UCSD-AML1 (cell line): ENCODE measurements around the gene POU6F2.

Source experiments
- DNase-seq: peaks from one replicate; lab custom pipeline; 2025; ENCODE audit not compliant: unreplicated experiment; lab: John Stamatoyannopoulos, UW

The POU6F2 gene

DNA sequence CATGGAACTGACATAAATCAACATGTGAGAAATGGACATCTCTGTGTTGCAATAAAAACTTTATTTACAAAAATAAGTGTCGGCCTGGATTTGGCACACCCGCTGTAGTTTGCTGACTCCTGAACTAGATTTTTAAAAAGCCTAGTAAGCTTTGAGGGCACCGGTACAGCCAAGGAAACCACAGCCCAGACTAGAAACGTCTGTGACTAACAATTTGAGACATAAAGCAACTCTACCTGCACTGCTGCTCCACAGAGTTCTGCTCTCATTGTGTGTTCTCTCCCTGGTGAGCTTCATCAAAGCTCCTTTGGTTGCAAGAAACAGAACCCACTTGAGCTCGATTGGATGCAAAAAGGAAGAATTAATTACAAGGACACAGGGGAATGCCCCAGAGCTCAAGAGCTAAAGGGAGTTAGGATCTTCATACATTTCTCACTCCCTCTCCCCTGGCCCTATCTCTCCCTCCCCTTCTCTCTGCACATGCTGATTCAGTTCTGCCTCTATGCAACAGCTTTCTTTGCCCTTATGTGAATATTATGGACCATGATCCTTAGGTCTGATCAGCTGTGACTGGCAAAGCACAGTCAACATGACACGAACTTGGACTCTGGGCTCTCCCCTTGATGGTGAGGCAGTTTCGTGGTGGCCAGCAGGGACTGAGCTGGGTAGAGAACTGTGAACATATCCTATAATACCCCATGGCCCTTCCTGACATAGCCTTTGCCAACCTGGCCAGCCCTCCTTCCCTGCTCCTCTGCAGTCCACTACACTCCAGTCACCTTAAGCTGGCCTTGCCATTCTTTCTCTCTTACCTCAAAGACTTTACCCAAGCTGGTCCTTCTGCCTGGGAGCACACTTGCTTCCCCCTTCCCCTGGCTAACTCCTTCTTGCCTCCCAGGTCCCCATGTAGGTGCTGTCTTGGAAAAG lies 511.0 kb downstream of the POU6F2 start:
- no peak for DNase-seq

DNA sequence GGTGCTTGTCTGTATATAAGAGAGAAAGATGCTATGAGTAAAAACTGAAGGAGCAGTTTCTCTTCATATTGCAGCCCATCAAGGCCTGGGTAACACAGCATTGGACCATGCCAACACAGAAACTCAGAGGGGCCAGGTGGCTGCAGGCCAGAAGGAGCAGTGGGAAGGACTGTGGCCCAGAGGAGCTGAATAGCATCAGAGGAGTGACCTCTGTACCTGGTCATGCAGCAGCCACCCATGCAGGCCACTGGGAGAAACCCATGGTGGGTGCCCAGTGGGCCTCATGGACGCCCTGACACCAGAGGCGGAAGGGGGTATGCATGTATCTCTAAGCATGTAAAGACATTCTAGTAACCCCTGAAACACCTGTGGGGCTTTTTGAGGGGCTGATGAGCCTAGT lies 512.6 kb downstream of the POU6F2 start:
- DNase-seq, result no peak

DNA sequence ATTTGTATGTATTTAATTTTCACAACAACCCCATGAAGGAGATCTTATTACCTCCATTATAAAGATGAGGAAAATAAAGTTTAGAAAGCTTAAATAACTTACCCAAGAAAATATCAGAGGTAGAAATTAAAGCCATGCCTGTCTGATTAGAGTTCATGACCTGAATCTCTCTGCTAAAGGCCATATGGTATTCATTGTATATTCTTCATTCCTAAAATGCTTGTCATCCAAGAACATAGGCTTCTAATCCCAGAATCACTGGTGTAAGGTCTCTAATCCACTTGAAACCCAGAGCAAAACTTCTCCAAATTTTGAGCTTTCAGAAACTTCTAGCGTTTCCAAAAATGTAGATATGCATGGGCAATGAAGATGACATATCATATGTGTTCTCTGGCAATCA lies 516.2 kb downstream of the POU6F2 start:
- no peak for DNase-seq

GRCh38 chr7:39501358-39501757 lies 523.6 kb downstream of the POU6F2 start:
- DNase-seq, result no peak

DNA sequence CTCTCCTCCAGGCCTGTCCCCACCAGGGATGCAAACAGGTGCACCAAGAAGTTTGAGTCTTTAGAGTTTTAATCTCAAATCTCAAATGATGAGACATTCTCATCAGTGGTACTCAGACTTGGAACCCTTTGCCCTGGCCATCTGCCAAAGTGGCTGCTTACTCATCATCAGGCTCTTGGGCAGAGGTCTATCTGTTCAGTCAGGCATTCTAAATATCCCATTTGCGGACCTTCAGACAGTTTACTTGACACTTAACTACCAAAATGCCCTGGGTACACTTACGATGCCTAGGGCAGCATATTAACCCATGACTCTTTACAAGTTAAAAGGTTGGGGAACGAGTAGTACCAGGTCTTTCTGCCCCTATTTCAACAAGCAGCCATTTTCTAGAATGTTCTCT lies 527.3 kb downstream of the POU6F2 start:
- no peak for DNase-seq

- DNase-seq, result peak; percentile 71
Observed at GRCh38 chr7:39507866-39508551, 530.3 kb downstream of the POU6F2 start.

DNA sequence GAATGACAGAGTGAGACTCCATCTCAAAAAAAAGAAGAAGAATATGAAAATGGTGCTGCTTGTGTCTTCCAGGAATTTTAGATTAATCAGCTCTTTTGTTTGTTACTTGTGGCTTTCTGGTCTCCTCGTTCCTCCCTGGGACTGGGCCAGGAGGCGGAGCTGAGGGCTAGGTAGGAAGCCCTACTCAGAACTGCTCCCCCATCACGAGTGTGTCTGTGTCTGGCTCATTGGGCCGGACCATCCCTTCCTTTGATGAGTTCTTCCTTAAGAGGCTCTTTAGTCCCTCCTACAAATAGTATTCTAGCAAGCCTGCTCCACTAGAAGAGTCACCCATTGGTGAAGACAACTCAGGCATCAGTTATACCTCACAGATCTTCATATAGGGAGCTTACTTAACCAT lies 531.7 kb downstream of the POU6F2 start:
- DNase-seq, result peak; percentile 31

DNA sequence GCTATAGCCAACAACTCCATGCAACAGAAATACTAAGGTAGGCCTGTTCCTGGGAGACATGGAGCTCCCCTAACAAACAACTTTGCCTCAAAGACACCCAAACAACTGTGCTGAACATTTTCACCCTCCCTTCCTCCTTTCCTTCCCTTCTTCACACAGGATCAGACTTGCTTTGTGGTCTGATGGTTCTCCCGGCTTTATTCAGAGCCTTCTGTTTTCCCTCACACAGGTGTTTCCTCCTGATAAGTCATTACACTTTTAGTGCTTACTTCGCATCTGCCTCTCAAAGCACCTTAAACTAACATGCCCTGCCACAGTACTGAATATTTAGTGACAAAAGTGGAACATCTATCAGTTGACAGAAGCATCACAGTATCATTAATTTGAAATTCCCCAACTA lies 532.2 kb downstream of the POU6F2 start:
- peak; percentile 14 for DNase-seq

GRCh38 chr7:39510864-39511354 lies 533.2 kb downstream of the POU6F2 start:
- no peak for DNase-seq

DNA sequence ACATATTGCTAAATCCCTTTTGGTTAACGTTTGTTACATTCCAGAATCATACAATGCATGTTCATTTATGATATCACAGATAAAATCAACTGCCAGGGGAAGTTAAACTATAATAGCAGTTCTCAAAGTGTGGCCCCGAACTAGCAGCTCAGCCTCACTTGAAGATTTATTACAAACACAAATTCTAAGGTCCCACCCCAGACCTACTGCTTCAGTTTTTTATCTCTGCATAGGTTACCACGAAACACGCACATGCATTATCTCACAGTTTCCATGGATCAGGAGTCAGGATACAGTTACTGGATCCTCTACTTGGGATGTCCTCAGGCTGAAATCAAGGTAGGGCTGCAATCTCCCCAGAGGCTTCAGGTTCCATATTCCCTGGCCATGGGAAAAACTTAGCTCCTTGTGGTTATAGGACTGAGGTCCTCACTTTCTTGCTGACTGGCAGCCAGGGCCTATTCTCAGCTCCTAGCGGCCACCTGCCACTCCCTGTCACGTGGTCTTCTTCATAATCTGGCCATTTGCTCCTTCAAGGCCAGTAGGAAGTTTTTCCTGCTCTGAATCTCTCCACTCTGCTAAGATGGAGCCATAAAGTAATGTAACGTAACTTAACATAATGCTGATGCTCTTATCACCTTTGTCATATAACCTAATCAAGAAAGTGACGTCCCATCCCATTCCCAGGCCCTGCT lies 538.0 kb downstream of the POU6F2 start:
- no peak for DNase-seq

GRCh38 chr7:39516498-39516897 lies 538.8 kb downstream of the POU6F2 start:
- no peak for DNase-seq

DNA sequence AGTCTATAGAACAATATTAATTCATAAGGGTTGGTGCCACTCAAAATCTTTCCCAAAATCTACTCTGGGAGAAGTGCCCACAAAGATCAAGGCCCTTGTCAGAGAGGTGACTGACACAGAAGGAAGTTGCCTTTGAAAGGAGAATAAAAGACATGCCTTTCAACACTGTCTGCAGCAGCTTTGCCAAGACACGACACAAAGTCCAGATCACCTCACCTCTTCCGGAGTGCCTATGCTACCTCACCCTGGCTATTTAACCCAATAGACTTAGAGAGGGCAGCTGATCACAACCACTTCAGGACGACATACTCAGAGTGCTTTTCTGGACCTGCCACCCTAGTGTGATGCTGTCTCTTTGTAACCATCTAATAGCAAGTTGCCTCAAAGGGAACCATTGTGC lies 539.5 kb downstream of the POU6F2 start:
- DNase-seq, result no peak
